NAMALWA (cell line): ENCODE data around the gene GPR183.

ENCODE experiments used
- DNase-seq: peaks from one replicate; pipeline ENCODE4 v3.0.0-alpha.2; 2015; ENCODE audit warnings: low spot score

Gene GPR183

DNA sequence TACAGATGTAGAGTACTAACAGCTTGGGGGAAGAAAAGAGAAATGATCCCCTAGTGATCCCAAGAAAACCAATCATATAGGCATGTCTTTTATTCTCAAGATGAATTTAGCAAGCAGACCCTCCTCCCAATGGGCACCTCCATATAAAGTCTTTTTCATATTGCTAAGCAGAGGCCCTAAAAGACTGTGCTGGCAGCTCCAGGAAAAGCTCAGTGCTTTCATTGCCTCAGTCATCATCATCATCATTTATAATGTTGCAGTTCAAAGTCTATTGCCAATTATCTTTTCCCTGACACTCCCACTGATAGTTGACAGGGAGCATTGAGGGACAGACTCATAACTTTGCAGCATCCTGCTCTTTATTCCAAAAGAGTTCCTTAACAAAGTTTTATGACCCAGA, 13.0 kb downstream of the GPR183 start:
- DNase-seq = no peak

DNA sequence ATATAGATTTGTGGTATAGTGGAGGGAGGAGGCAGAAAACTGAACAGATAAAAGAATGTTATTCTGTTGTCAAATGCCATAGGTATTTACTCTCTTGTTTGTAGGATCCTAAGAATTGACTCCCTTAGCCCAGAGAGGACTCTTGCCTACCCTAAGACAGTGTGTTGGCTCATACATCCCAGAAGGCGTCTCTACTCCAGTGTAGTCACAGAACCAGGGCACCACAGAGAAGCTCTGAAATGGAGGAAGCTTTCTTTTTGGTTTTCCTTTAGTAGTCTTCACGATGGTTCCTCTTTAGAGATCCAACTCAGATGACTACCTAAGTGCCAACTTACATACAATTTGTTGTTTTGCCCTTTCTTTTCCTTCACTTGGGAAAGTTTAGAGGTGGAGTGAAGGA, 14.0 kb downstream of the GPR183 start:
- no peak for DNase-seq

DNA sequence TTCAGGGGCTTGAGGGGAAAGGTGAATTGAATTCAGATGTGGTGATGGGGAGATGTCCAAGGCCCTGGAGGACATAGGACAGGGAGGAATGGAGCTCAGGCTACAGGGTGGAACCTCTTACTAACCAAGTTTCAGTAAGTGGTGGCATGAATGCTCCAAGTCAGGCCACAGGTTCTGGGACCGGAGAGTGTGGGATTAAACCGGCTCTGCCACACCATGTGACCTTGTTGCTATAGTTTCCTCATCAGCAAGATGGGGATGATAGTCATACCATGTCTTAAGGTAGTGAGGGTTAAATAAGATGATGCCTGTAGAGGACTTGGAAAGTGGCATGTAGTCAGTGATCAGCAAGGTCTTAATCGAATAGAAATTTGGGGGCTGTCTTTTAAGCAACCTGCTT, 16.3 kb downstream of the GPR183 start:
- no peak for DNase-seq

DNA sequence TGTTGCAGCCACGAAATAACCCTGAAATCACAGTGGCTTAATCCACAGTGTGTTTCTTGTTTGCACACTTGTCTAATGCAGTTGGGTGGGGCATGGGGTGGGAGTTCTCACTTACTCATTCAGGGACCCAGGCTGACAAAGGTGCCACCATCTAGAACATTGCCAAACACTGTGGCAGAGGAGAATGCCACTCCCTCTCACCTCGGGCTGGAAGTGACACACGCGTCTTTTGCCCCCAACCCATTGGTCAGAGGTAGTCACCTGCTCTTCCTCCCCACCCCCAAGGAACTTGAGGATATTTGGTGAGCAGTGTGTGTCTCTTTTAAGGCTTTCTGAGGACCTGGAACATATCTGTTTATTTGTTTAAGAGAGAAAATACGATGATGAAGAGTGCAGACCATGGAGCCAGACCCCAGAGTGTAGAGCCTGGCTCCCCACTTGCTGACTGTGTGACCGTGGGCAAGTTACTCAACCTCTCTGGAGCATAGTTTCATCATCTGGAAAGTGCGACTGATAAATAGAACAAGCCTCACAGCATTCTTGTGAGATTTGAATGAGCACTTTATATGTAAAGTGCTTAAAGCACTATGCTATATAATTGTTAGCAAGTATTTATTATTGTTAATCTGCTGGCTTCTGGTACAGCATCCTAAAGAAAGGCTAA, 17.4 kb downstream of the GPR183 start:
- no peak for DNase-seq

DNA sequence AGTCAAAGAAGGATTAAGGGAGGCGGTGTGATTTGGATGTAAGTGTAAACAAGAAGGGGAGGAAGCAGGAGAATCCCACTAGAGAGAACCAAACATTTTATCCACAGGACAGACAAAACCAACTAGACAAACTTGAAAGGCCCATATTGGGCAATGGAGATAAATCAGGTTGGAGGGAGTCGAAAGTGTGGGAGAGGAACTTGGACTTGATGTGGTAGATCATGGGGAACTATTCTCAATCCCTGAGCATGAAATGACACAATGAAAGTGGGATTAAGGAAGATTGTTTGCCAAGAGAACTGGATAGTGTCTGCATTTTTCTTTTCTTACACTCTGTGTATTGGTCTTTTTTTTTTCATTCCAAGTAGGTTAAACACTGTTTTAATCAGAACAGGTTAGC, 17.9 kb downstream of the GPR183 start:
- DNase-seq = no peak

DNA sequence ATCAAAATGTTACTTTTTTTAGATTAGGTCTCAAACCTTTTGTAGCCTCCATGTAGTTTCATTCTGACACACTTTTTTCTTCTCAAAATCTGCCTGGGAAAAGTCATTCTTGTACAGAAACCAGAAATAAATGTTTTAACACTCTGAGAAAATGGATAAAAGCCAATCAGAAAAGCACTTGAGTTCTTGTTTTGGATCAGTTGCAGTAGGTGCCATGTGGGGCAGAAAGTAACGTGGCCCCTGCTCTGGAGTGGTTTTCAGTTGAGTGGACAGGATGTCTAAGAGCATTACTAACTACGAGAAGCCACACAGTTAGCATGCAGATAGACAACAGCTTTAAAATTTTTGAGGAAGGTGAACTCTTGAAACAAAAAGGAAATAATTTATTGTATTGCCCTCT, 19.1 kb downstream of the GPR183 start:
- DNase-seq = no peak

DNA sequence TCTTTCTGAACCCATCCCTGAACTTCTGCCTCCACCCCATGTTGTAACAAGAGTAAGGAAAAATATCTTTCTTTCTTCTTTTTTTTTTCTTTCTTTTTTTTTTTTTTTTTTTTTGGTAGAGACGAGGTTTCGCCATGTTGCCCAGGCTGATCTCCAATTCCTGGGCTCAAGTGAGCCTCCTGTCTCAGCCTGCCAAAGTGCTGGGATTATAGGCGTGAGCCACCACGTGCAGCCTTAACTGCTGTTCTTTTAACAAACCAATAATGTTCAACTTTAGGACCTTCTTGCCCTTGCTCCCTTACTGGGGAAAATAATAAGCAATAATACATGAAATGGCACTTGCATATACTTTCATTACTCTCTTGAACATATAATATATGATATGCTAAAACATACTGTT, 19.6 kb downstream of the GPR183 start:
- DNase-seq = no peak

DNA sequence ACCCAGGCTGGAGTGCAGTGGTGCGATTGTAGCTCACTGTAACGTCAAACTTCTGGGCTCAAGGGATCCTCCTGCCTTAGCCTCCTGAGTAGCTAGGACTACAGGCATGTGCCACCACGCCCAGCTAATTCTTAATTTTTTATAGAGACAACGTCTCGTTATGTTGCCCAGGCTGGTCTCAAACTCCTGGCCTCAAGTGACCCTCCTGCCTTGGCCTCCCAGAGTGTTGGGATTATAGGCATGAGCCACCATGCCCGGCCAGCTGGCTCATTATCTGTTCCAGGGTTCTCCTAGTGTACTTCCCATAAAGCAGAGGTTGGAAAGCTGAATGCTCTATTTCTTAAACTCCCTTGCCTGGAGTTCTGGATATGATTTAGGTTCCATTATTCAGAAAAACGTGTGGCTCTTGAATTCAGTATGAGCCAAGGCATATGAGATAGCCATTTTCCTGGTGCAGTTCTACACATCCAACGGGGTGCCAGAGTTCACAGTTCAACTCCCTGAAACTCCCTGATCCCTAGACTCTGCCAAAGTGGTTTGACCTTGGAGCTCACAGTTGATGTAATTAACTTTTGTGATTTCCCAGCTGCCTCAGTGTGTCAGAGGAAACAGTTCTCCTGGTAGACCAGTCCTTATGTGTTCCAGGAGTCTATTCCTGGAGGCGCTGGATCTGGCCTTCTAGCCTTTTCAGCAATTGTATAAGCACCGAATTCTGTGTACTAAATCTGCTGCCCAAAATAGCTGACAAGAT, 21.6 kb downstream of the GPR183 start:
- DNase-seq = no peak

DNA sequence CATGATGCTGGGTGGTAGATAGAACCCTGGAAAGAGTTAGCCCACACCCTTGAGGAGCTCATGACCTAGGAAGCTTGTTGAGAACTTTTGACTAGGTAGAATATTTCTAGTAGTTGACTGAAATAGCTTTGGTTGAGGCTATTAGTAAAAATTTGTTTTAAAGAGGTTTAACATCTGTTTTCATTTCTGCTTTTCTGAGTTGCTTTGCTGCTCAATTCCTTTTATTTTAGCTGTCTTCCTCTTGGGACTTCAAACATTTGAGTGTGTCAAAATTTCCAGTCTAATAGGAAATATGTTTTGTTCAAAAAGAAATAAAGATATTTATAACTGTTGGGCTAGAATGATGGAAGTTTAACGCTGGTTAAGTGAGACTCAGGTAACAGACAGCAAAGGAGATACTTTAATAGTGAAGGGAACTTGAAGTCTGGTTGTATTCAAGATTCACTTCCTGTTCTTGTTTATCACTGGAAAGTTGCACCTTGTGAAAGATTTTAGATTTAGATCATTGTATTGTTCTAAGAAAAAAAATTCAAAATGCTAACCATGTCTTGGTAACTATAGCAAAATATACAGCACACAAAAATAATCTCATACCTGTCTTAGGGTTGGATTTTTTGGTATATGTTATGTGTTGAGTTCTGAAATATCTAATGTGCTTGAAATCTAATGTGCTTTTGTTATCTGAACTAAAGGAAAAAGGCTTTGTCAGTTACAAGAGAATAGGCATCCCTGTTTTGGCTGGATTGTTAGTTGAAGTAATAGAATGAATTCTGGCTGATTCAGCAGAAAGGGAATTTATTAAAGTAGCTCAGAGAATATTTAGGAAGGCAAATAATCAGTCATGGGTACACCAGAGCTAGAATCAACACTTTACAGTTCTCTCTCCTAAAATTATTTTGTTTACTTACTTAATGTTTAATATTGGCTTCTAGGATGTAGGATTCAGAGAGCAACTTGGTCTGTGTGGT, 24.7 kb downstream of the GPR183 start:
- DNase-seq = peak; percentile 84

DNA sequence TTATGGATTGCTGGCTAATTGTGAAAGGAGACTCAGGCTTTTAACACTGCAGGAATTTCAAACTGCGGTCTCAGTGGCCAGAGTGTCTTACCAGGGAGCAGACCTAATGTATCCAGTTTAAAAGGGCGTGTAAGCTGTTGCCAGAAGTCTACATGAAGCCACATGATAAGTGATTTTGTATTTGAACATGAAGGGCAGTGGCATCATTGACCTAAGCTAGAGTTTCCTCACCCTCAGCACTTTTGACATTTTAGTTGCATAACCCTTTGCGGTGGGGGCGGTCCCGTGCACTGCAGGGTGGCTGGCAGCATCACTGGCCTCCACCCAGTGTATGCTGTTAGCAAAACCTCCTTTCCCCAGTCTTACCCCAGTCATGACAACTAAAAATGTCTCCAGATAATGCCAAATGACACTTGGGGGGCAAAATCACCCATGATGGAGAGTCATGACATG, 25.4 kb downstream of the GPR183 start:
- DNase-seq = no peak

DNA sequence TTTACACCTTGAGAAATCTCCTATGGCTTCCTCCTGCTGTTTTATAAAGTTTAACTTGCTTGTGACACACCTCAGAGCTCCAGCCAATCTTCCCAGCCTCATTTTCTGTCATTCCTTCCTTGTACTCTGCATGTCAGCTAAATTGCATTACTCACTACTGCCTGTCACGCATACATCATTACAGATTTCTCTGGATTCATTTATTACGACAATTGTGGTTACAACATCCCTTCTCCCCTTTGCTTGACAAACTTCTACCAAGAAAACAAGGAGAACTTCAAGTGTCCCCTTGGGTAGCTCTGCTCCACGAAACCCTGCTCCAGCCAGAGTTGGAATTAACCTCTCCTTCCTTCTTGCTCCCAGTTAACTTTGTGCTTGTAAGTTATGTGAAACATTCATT, 27.0 kb downstream of the GPR183 start:
- no peak for DNase-seq

DNA sequence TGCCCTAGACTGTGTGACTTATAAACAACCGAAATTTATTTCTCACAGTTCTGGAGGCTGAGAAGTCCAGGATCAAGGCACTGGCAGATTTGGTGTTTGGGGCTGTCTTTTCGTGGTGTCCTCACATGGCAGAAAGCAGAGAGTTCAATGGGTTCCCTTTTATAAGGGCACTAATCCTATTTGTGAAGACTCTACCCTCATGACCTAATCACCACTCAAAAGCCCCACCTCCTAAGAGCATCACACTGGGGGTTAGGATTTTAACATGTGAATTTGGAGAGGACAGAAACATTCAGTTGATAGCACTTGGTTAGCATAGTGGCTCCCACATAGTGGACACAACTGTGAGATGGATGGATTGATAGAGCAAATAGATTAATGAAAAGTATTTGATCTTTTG, 27.6 kb downstream of the GPR183 start:
- DNase-seq = no peak

DNA sequence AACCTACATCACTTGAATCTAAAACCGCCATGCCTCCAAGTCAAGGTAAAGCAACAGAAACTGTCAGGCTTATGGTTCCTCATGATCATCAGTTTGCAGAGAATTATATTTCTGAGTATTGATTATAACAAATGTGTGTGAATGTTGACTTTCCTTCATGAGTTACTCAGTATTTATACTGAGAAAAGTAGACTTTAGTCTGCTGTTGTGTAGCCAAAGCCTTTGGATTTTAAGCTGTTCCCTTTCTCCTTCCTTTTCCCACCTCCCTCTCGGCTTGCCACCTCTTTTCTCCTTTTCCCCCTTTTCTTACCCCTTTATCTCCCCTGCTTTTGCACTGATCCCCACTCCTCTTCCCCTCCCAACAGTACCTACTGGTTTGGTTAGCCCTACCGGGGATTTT, 28.4 kb downstream of the GPR183 start:
- no peak for DNase-seq

DNA sequence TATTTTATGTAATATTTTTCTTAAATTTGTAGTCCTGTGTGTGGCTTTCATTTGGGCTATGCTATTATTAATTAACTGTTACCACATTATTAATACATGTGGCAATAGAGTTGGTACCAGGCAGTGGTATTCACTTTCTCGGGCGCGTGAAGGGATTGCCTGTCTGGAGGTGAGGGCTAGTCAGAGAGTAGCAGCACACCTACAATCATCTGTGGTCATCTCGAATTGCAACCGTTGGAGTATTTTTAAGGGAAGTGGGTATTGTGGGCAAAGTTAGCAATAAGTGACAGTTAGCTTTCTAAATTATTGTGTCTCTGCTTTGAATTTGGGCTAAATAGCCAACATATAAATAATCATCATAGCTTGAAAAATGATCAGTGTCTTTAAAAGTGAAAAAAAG, 29.0 kb downstream of the GPR183 start:
- DNase-seq = no peak

DNA sequence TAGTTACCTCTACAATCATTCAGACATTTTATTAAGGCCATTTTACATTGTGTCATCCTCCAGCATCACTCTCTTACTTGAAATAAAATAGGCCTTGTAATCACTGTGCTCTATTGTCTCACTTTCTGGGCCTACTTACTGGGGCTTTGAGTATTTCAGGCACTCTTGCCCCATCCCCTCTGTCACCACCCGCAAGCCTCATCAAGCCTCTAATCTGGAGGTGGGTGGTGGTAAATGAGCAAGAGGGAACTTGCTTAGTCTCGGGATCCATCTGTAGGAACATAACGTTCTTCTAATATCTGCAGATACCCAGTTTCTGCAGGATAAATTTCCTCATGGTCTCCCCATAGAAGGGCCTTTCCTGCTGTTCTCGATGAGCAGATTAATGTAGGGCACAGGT, 29.6 kb downstream of the GPR183 start:
- DNase-seq = no peak

DNA sequence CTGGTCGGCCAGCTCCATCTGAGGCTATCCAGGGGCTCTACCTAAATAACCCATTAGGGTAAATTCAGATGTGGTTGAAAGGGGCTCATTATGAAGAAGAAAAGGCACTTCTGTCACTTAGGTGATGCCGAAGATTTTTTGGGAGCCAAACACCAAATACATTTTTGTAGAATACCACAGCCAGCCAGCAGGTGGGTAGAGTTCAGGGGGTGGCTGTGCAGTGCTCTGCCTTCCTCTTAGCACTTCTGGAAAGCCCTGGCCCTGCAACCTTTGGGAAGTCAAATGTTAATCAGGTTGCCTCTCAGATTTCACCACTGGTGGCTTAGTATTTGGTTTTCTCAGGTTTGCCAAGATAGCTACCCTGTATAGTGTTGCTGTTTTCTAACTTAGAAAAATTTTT, 30.5 kb downstream of the GPR183 start:
- no peak for DNase-seq

DNA sequence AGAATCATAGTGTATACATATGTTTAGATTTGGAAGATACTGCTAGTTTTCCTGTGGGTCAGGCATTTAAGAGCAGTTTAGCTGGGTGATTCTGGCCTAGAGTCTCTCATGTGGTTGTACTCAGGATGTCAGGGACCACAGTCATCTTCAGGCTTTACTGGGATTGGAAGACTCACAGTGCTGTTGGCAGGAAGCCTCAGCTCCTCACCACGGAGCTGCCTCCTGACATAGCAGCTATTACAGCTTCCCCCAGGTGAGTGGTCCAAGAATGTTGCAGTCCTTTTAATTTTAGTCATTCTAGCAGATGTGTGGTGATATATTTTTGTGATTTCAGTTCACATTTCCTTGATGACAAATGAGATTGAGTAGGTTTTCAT, 32.1 kb downstream of the GPR183 start:
- DNase-seq = no peak

DNA sequence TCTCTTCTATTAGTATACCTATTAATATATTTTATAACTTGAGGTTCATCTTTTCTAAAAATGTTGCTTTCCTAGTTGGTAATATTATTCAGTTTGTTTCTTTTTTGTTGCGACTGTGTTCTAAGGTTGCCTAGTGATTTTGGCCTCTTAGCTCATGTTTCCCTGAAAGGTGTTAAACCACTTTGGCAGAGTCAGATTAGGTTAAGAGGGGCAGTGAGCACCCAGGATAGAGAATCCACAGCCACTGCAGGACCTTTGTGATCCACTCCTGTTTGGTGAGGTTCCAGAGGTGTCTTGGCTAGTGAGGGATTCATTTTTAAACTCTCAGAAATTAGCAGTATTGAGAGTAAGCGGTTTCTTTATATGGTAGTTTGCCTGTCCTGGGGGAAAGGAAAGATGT, 34.1 kb downstream of the GPR183 start:
- DNase-seq = no peak

DNA sequence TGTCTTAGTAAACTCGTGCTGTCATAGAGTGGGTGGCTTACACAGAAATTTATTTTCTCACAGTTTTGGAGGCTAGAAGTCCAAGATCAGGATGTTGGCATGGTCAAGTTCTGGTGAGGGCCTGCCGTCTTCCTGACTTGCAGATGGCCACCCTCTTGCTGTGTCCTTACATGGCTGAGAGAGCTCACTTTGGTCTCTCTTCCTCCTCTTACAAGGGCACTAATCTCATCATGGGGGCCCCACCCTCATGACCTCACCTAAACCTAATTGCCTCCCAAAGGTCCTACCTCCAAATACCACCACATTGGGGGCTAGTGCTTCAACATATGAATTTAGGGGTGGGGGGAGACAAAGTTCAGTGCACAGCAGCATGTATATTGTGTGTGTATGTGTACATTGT, 34.7 kb downstream of the GPR183 start:
- no peak for DNase-seq

DNA sequence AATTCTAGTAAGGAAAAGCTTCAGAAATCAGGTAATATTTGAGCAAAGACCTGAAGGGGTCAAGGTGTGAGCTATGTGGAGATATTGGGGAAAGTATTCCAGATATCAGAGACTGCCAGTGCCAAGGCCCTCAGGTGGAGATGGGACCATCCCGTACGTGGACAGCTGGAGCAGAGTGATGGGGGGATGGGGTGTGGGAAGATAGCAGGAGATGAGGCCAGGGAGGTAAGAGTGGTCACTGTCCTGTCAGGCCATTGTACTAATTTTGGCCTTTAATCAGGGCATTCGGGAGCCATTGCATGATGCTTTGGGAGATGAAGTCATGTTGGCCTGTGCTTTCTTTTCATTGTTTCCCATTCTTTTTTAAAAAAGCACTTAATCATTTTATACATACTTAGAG, 36.0 kb downstream of the GPR183 start:
- DNase-seq = no peak

DNA sequence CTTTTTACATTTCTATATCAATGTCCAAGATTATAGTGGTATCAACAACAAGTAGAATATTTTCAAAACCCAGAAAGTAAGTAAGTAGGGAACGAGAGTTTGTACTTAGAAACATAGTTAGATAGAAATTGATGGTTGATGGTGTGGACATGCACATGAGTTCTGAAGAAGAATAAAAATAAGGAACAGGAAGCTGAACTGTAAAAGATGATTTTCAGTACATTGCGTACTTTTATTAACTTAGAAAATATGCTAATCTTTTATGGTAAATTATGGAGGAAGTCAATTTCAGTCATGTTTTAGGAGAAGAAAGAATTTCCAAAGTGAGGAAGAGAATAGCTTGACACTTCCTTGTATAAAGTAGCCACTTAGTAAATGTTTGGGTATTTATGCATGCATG, 36.7 kb downstream of the GPR183 start:
- peak; percentile 33 for DNase-seq

DNA sequence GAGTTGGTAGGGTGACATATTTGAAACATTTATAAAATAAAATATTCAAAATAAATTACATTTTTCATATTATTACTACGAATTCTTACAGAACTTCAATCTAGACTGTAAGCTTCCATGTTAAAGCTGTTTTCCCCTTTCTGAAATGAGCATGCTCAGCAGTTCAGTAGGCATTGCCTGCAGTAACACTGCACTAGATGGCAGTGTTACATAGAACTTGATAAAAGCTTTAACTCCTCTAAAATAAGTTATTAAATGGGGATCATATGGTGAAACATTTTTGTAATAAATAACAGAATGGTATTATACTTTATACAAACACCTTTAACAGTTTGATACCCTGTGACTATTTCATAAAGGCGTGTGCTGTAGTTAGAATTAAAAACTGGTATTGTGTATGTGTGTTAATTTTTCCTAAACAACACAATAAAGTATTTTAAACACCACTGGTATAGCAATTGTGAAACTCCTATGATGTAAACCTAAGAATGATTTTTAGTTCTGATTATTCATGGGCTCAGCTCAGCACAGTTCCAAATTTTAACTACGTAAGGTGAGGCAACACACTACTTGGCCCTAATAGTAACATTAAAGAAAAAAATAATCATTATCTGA, 37.5 kb downstream of the GPR183 start:
- DNase-seq = peak; percentile 87
